HG03442 (cell line): ENCODE results near the gene RPS26.
"Not testable (repeated sequence)": the region's sequence is repeated elsewhere in the genome, so short reads cannot be mapped to it uniquely, and the experiment has no call there.

Experiments used
- ATAC-seq: cut with Tn5 transposase; IDR thresholded peaks from one replicate; pipeline ENCODE4 v1.9.1; 2021; ENCODE audit warnings: mild to moderate bottlenecking, moderate library complexity; ENCODE audit not compliant: unreplicated experiment

Gene RPS26

GRCh38 chr12:56074396-56074795 lies 32.7 kb downstream of the RPS26 start:
- no peak for ATAC-seq

- not testable (repeated sequence) for ATAC-seq
Observed at GRCh38 chr12:56077966-56078365, 36.2 kb downstream of the RPS26 start.

- no peak for ATAC-seq
Observed at GRCh38 chr12:56078427-56078826, 36.7 kb downstream of the RPS26 start.

GRCh38 chr12:56078931-56079722 lies 37.4 kb downstream of the RPS26 start:
- ATAC-seq, result peak; percentile 59

GRCh38 chr12:56079723-56080555 lies 38.2 kb downstream of the RPS26 start, which contains the start of gene ERBB3:
TSS of gene ERBB3 (plus strand) at chr12:56080165. CDS start at chr12:56080301, 136 bp downstream.
- peak; percentile 45 for ATAC-seq

GRCh38 chr12:56080556-56081138 lies 38.9 kb downstream of the RPS26 start:
- ATAC-seq, result no peak

- no peak for ATAC-seq
Observed at GRCh38 chr12:56081393-56082347, 40.0 kb downstream of the RPS26 start.

GRCh38 chr12:56082382-56082781 lies 40.7 kb downstream of the RPS26 start:
- no peak for ATAC-seq

GRCh38 chr12:56082967-56083366 lies 41.2 kb downstream of the RPS26 start:
- no peak for ATAC-seq

- ATAC-seq, result no peak
Observed at GRCh38 chr12:56084958-56085543, 43.3 kb downstream of the RPS26 start.

- no peak for ATAC-seq
Observed at GRCh38 chr12:56086096-56086495, 44.4 kb downstream of the RPS26 start.

GRCh38 chr12:56086608-56087007 lies 44.9 kb downstream of the RPS26 start:
- ATAC-seq, result no peak

- ATAC-seq, result no peak
Observed at GRCh38 chr12:56087220-56087619, 45.5 kb downstream of the RPS26 start.
